ENCODE measurements around the gene RRM1.
A peak's percentile ranks its signal among the peaks of the same experiment; 100 is the strongest.
"Not testable (repeated sequence)": the region's sequence is repeated elsewhere in the genome, so short reads cannot be mapped to it uniquely, and the experiment has no call there.

RRM1 gene

DNA sequence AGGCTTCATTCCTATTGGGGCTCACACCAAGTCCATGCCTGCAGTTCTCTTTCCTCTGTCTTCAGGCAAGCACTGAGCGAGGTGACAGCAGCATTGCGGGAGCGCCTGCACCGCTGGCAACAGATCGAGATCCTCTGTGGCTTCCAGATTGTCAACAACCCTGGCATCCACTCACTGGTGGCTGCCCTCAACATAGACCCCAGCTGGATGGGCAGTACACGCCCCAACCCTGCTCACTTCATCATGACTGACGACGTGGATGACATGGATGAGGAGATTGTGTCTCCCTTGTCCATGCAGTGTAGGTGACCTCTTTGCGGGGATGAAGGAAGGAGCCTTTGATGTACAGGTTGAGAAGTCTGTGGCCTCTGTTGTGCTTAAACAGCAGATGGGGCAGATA, 11.4 kb upstream of the RRM1 start:
- no peak for DNase-seq (ENCODE audit: low read depth)

DNA sequence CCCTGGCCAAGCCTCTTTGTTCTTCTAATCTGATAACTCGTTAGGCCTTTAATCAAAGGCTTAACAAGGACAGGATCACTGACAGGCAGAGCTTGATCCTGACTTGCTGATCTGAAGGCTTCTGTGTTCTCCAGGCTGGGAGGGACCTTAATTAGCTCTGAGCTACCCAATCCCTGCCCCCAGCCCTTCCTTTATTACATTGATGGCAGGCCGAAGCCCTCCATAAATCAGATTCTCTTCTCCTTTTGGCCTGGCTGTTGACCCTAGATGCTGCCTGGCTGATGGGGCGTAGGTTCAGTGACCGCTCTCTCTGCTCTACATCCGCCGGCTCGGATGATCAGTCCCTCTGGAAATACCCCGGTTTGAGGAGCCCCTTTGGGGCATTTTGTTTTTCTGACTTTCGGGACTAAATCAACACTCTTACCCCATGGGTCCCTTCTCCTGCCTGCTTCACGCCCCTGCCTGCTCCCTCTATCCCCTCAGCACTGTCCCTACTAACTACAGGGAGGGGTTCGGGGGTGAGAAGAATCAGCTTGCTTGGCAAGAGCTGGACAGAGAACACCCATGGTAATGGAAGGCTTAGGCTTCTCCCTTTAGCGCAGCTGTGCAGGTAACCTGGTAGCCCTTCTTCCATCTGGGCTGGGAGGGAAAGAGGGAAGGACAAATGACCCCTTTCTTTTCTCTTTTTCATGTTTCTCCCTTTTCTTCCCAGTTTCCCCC, 10.0 kb upstream of the RRM1 start:
- no peak for DNase-seq (ENCODE audit: low read depth)

- DNase-seq (ENCODE audit: low read depth): no peak
Measured at GRCh38 chr11:4085575-4085974, 9.0 kb upstream of the RRM1 start.

- DNase-seq (ENCODE audit: low read depth): no peak
Measured at GRCh38 chr11:4086575-4087353, 7.8 kb upstream of the RRM1 start.

GRCh38 chr11:4087551-4087950, 7.0 kb upstream of the RRM1 start:
- peak; percentile 78 for DNase-seq (ENCODE audit: low read depth)

GRCh38 chr11:4090258-4090657, 4.3 kb upstream of the RRM1 start:
- DNase-seq (ENCODE audit: low read depth): no peak

GRCh38 chr11:4092026-4092425, 2.6 kb upstream of the RRM1 start:
- DNase-seq (ENCODE audit: low read depth): no peak

DNA sequence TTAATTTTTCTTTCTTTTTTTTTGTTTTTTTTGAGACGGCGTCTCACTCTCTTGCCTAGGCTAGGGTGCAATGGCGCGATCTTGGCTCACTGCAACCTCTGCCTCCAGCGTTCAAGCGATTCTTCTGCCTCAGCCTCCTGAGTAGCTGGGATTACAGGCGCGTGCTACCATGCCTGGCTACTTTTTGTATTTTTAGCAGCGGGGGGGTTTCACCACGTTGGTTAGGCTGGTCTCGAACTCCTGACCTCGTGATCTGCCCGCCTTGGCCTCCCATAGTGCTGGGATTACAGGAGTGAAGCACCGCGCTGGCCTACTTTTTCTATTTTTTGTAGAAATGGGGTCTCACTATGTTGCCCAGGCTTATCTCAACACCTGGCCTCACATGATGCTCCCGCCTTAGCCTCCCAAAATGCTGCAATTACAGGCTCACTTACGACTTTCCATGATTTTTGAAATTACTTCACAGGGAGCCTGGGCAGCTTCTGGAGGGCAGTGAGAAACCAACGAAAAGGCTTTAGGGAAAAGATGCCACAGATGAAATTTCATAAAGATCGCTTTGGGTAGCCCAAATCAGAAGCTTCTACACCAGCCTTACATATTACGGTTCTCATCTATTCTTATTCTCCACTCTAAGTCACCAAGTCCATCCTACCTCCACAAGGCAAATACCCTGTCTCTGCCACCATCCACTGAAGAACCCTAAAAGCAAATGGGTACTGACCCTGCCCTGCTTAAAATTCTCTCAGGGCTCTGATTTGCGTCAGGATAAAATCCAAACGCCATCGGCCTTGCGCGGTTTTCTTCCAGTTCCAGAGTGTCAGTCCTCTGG, 866 bp upstream of the RRM1 start:
- DNase-seq (ENCODE audit: low read depth): no peak

DNA sequence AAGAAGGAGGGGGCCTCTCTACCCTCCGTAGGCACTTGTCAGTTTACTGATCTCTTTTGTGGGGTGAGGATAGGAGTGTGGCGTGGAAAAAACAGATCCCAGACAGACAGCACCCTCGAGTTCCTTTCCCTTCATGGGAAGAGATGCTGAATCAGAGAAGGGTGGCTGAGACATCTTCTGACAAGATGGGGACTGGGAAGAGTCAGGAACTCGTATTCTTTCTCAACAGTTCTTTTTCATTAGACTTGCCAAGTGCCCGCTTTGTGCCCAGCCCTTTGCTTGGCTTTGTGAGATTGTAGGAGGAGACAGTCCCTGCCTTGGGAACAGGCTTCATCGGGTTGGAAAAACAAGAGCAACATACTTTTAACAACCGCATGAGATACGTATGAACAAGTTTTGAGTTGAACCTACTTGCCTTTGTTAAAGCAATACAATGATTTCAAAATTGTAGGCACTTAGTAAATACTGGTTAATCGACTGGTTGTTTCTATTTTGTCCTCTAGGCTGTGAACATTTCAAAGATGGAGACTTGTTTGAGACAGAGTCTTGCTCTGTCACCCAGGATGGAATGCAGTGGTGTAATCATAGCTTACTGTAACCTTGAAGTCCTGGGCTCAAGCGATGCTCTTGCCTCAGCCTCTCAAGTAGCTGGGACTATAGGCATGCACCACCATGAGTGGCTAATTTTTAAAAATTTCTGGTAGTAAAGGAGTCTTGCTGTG, 1.1 kb downstream of the RRM1 start:
- peak; percentile 84 for DNase-seq (ENCODE audit: low read depth)

DNA sequence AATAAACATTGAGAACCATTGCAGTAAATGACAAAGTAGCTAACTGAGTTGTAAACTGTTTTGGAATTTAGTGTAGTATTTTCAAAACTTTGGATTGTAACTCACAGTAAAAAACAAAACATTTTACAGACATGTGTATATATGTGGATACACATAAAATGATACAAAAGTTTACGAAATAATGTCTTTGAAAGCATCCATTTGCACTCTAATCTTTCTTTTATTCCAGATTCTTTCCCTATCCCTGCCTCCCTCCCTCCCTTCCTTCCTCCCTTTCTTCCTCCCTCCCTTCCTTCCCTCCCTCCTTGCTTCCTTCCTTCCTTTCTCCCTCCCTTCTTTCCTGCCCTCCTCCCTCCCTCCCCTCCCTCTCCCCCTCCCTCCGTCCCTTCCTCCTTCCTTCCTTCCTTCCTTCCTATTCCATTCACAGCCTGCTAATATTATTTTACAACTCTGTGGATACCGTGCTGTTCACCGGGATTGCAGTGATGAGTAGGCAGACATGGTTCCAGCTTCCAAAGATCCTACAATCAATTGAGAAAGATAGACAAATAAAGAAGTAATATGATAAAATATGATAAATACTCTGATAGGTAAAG, 3.5 kb downstream of the RRM1 start:
- DNase-seq (ENCODE audit: low read depth): peak; percentile 53

- DNase-seq (ENCODE audit: low read depth): no peak
Measured at GRCh38 chr11:4102711-4103110, 8.1 kb downstream of the RRM1 start.

GRCh38 chr11:4103269-4103668, 8.7 kb downstream of the RRM1 start:
- DNase-seq (ENCODE audit: low read depth): no peak

GRCh38 chr11:4105916-4106315, 11.3 kb downstream of the RRM1 start:
- DNase-seq (ENCODE audit: low read depth): no peak

DNA sequence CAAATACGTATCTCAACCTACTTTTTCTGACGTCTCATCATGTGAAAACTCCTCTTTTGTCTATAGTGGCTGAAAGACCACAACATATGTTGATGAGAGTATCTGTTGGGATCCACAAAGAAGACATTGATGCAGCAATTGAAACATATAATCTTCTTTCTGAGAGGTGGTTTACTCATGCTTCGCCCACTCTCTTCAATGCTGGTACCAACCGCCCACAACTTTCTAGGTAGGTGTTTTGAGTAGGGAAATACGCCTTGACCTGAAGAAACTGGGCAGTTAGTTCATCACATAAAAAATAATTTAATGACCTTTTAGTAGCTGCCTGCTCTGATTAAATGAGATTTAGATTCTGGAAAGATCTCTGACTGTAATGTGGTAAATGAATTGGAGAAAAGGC, 17.2 kb downstream of the RRM1 start:
- no peak for DNase-seq (ENCODE audit: low read depth)

GRCh38 chr11:4115128-4115527, 20.5 kb downstream of the RRM1 start:
- no peak for DNase-seq (ENCODE audit: low read depth)

DNA sequence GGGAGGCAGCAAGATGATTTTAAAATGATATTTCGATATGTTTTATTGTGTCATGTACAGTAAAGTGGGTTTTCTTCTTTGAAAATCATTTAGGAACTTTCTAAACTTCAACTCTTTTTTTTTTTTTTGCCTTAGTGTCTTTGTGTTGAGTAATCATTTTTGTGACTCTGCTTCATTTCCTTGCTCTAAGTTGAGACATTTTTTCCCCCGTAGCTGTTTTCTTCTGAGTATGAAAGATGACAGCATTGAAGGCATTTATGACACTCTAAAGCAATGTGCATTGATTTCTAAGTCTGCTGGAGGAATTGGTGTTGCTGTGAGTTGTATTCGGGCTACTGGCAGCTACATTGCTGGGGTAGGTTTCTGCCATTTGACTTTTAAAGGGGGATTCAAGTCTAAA, 23.5 kb downstream of the RRM1 start:
- DNase-seq (ENCODE audit: low read depth): peak; percentile 68

DNA sequence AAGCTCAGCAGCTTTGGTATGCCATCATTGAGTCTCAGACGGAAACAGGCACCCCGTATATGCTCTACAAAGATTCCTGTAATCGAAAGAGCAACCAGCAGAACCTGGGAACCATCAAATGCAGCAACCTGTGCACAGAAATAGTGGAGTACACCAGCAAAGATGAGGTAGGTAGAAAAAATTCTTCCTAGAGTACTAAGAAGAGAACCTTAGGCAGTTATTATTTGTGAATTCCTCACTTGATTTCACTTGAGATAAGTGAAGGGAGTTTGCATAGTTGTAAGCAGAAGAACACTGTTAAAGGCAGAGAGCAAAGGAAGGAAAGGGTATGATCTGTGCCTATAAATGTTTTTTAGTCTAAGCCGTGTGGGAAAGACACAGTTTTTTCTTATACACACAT, 28.6 kb downstream of the RRM1 start:
- no peak for DNase-seq (ENCODE audit: low read depth)

DNA sequence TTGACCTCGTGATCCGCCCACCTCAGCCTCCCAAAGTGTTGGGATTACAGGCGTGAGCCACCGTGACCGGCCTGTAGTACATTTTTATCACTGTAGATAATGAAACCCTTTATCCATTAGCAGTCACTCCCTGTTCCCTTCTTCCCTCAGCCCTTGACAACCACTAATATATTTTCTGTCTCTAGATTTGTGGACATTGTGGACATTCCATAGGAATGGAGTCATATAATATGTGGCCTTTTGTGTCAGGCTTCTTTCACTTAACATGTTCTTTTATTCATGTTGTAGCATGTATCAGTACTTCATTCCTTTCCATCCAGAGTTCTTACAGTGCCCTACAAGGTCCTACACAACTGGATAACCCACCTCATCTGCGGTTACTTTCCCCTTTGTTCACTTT, 30.5 kb downstream of the RRM1 start:
- DNase-seq (ENCODE audit: low read depth): peak; percentile 57

GRCh38 chr11:4127357-4127756, 32.8 kb downstream of the RRM1 start:
- DNase-seq (ENCODE audit: low read depth): peak; percentile 6

GRCh38 chr11:4130219-4130618, 35.6 kb downstream of the RRM1 start:
- not testable (repeated sequence) for DNase-seq (ENCODE audit: low read depth)

- peak; percentile 81 for DNase-seq (ENCODE audit: low read depth)
Measured at GRCh38 chr11:4134806-4135205, 40.2 kb downstream of the RRM1 start.

GRCh38 chr11:4138497-4138896, 43.9 kb downstream of the RRM1 start:
- no peak for DNase-seq (ENCODE audit: low read depth)

Data from EH (cell line).